ENCODE results near the gene KLHL8.
"Not testable (repeated sequence)": the region's sequence is repeated elsewhere in the genome, so short reads cannot be mapped to it uniquely, and the experiment has no call there.

The KLHL8 gene

DNA sequence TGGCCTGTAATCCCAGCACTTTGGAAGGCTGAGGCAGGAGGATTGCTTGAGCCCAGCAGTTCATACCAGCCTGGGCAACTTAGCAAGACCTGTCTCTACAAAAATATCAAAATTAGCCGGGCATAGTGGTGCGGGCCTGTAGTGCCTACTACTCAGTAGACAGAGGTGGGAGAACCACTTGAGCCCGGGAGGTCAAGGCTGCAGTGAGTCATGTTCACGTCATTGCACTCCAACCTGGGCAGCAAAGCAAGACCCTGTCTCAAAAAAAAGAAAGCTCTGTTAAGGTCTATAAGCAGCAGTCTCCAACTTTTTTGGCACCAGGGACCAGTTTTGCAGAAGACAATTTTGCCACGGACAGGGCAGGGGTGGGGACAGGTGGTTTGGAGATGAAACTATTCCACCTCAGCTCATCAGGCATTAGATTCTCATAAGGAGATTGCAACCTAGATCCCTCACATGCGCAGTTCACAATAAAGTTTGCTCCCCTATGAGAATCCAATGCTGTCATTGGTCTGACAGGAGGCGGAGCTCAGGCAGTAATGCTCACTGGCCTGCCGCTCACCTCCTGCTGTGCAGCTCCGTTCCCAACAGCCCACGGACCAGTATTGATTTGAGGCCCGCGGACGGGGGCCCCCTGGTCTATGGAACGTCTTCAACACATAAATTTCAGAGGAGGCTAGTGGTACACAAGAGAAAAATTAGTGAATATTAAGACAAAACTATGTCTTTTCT, 67.9 kb downstream of the KLHL8 start:
- no peak for DNase-seq (ENCODE audit: insufficient read length, low spot score)
- TF ChIP-seq, protein P1, sequence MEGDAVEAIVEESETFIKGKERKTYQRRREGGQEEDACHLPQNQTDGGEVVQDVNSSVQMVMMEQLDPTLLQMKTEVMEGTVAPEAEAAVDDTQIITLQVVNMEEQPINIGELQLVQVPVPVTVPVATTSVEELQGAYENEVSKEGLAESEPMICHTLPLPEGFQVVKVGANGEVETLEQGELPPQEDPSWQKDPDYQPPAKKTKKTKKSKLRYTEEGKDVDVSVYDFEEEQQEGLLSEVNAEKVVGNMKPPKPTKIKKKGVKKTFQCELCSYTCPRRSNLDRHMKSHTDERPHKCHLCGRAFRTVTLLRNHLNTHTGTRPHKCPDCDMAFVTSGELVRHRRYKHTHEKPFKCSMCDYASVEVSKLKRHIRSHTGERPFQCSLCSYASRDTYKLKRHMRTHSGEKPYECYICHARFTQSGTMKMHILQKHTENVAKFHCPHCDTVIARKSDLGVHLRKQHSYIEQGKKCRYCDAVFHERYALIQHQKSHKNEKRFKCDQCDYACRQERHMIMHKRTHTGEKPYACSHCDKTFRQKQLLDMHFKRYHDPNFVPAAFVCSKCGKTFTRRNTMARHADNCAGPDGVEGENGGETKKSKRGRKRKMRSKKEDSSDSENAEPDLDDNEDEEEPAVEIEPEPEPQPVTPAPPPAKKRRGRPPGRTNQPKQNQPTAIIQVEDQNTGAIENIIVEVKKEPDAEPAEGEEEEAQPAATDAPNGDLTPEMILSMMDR (IDR thresholded peaks at IDR 0.05; ENCODE audit: insufficient read depth, missing control alignments) = no peak

DNA sequence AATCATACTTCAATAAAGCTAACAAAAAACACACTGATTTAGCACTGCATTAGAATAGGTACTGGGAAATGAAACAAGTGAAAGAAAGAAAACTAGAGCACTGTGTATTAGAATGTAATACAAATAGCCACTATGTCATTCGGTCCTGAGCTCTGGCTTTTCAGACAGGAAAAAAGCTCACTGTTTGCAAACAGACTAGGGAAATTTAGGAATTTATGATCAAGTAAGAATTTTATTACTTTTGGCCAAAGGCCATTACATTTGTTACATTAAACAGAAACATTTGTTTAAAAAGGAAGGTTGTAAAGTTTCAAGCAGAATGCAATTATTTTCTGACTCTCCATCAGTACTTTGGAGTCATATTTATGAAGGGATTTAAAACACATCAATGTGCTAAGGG, 68.7 kb downstream of the KLHL8 start:
- TF ChIP-seq, protein P1 (IDR thresholded peaks at IDR 0.05; ENCODE audit: insufficient read depth, missing control alignments) = no peak
- no peak for DNase-seq (ENCODE audit: insufficient read length, low spot score)
- no peak for FAIRE-seq

More for the DNA sequence above, 67.9 kb downstream of the KLHL8 start:
- FAIRE-seq = no peak

DNA sequence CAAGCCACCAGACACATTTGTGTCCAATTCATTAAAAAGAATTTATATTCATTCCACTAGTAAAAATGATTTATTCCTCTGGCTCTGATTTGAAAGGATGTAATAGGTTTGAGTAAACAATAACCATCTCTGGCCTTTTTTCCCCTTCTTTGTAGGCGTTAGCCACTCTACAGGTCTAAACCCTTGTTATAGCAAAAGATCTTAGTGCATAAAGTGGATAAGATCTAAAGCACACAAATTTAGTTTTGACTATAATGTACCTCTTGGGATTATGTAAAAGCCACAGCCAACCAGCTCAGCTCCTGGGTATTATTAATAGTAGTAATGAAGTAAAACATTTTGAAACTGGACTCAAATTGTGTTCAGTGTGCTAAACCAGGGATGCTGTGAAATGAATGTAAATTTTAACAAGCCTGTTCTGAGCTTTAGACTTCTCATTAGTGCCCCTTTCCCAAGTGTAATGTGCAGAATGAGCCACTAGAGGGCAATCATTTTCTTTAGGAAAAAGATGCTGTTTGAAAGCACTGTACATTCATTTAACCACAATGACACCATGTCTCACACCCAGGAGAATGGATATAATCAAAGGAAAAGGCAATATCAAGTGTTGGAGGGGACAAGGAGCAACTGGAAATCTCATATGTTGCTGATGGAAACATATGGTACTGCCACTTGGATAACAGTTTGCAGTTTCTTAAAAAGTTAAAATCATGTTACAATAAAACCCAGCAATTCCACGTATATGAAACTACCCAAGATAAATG, 69.7 kb downstream of the KLHL8 start:
- peak; percentile 90 for FAIRE-seq
- DNase-seq (ENCODE audit: insufficient read length, low spot score) = no peak
- TF ChIP-seq, protein P1 (IDR thresholded peaks at IDR 0.05; ENCODE audit: insufficient read depth, missing control alignments) = peak; percentile 92

DNA sequence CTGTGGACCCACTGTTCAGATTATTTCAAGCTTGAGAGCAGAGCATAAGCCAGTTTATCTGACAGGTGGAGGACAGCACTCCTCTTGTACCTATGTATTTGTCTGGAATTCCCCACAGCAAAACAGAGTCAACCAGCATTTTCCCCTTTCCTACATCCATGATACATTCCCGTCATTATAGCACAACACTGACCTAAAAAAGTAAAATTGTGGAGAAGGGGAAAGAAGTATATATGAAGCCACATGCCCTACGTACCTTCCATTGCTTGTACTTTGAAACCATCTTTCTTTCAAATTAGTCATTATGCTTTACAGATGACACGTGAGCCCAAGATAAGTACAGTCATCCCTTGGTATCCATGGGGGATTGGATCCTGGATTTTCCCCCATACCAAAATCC, 73.3 kb downstream of the KLHL8 start:
- TF ChIP-seq, protein P1 (IDR thresholded peaks at IDR 0.05; ENCODE audit: insufficient read depth, missing control alignments) = no peak
- no peak for FAIRE-seq
- no peak for DNase-seq (ENCODE audit: insufficient read length, low spot score)

DNA sequence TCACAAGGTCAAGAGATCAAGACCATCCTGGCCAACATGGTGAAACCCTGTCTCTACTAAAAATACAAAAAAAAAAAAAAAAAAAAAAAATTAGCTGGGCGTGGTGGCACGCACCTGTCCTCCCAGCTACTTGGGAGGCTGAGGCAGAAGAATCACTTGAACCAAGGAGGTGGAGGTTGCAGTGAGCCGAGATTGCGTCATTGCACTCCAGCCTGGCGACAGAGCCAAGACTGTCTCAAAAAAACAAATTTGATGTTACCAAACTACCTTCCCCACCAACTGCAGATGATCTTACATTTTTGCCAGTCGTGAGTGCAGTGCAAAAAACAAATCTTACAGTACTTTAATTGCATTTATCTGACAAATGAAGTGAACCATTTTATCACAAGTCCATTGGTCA, 74.5 kb downstream of the KLHL8 start:
- not testable (repeated sequence) for DNase-seq (ENCODE audit: insufficient read length, low spot score); FAIRE-seq

DNA sequence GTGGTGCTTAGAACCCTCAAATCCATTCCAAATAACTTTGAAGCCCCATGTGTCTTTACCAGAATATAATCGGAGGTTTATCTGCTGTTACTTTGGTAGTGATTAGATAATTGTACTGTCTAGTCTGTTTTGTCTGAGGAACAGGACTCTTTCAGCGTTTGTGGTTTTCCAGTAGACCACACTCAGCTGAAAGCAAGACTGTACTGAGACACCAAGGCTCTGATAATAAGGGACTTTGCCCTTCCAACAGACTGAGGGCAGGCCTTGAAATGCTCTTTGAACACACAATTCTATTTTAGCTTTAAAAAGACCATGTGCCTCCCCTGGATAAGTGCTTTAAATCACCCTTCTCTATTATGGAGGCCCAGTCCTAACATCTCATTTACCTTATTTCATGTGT, 76.1 kb downstream of the KLHL8 start:
- DNase-seq (ENCODE audit: insufficient read length, low spot score) = no peak
- TF ChIP-seq, protein P1 (IDR thresholded peaks at IDR 0.05; ENCODE audit: insufficient read depth, missing control alignments) = no peak
- FAIRE-seq = no peak

DNA sequence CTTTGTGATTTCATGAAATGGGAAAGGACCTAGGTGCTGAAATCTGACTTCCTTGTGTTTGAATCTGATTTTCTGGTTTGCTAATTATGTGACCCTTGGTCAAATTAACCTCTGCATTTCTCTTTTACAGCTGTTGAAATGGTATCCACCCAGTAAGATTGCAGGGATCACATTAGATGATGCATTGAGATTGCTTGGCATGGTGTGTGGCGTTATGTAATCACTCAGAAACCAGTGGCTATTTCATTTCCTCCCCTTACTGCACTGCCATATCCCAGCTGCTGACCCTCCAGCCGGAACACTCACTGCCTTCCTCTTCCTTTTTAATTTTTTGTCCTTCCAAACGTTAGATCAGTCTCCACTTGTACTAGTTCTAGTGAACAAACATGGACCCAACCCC, 79.0 kb downstream of the KLHL8 start:
- no peak for DNase-seq (ENCODE audit: insufficient read length, low spot score)
- FAIRE-seq = no peak
- TF ChIP-seq, protein P1 (IDR thresholded peaks at IDR 0.05; ENCODE audit: insufficient read depth, missing control alignments) = no peak
